Mesenchymal stem cell (in vitro differentiated cells and primary cell): ENCODE data around the gene PFKFB3.

Source experiments
- DNase-seq: peaks from one replicate; pipeline ENCODE4 v3.0.0-alpha.2; 2013
- H2AFZ ChIP-seq: one replicate; pipeline ENCODE4 v1.6.1; 2013; ENCODE audit warnings: low read depth, mild to moderate bottlenecking, control low read depth, inconsistent platforms, low read length, moderate library complexity
- H2AK5ac ChIP-seq: 2 replicates; pipeline ENCODE4 v1.6.1; 2013; ENCODE audit warnings: low read length, moderate library complexity, mild to moderate bottlenecking, inconsistent platforms; ENCODE audit not compliant: severe bottlenecking
- H2BK120ac ChIP-seq: one replicate; pipeline ENCODE4 v1.6.1; 2013; ENCODE audit warnings: low read depth, mild to moderate bottlenecking, inconsistent platforms, low read length, moderate library complexity
- H2BK12ac ChIP-seq, 2 experiments: one replicate each; pipeline ENCODE4 v1.6.1; 2013; ENCODE audit warnings: inconsistent platforms in 2 of 2, low read length in 2 of 2, mild to moderate bottlenecking in 2 of 2, moderate library complexity in 2 of 2, control low read depth in 1 of 2
- H2BK15ac ChIP-seq: one replicate; pipeline ENCODE4 v1.6.1; 2013; ENCODE audit warnings: mild to moderate bottlenecking, low read depth, inconsistent platforms; ENCODE audit not compliant: poor library complexity, severe bottlenecking
- H2BK5ac ChIP-seq: 2 replicates; pipeline ENCODE4 v1.6.1; 2013; ENCODE audit warnings: low read depth, mild to moderate bottlenecking, low read length, control low read depth, inconsistent platforms; ENCODE audit not compliant: poor library complexity, severe bottlenecking
- H3K14ac ChIP-seq, 2 experiments: one replicate each; pipeline ENCODE4 v1.6.1; 2013; ENCODE audit warnings: inconsistent platforms in 2 of 2, low read length in 2 of 2, control low read depth in 1 of 2, mild to moderate bottlenecking in 1 of 2, moderate library complexity in 1 of 2
- H3K18ac ChIP-seq, 2 experiments: one replicate each; pipeline ENCODE4 v1.6.1; 2013; ENCODE audit warnings: inconsistent platforms in 2 of 2, low read length in 2 of 2, control low read depth in 1 of 2, low read depth in 1 of 2, mild to moderate bottlenecking in 1 of 2
- H3K23ac ChIP-seq, 2 experiments: one replicate each; pipeline ENCODE4 v1.6.1; 2013; ENCODE audit warnings: inconsistent platforms in 2 of 2, low read length in 2 of 2, mild to moderate bottlenecking in 2 of 2, moderate library complexity in 2 of 2, control low read depth in 1 of 2
- H3K27ac ChIP-seq: 2 replicates; pipeline ENCODE4 v1.5.1; 2013; ENCODE audit warnings: mild to moderate bottlenecking, moderate library complexity, low read length, control low read depth, inconsistent platforms; ENCODE audit not compliant: poor library complexity, severe bottlenecking
- H3K27me3 ChIP-seq, 2 experiments: 2 replicates each; pipeline versions ENCODE4 v1.6.1 to v1.7.0; 2013; ENCODE audit warnings: low read length in 2 of 2, mild to moderate bottlenecking in 2 of 2, moderate library complexity in 2 of 2, control low read depth in 1 of 2, inconsistent platforms in 1 of 2; ENCODE audit not compliant: control insufficient read depth in 1 of 2, insufficient read depth in 1 of 2
- H3K36me3 ChIP-seq, 2 experiments: 2 replicates each; pipeline versions ENCODE4 v1.6.1 to v1.7.0; 2013; ENCODE audit warnings: low read length in 2 of 2, control low read depth in 1 of 2, inconsistent platforms in 1 of 2, low read depth in 1 of 2, mild to moderate bottlenecking in 1 of 2; ENCODE audit not compliant: insufficient read depth in 2 of 2, control insufficient read depth in 1 of 2
- H3K4ac ChIP-seq, 2 experiments: one replicate each; pipeline ENCODE4 v1.6.1; 2013; ENCODE audit warnings: inconsistent platforms in 2 of 2, low read length in 2 of 2, mild to moderate bottlenecking in 2 of 2, moderate library complexity in 2 of 2, control low read depth in 1 of 2, low read depth in 1 of 2
- H3K4me1 ChIP-seq: 2 replicates; pipeline ENCODE4 v1.6.1; 2013; ENCODE audit warnings: low read depth, low read length, control low read depth; ENCODE audit not compliant: control insufficient read depth, insufficient read depth
- H3K4me2 ChIP-seq: 2 replicates; pipeline ENCODE4 v1.6.1; 2013; ENCODE audit warnings: low read length, mild to moderate bottlenecking, inconsistent platforms; ENCODE audit not compliant: poor library complexity, severe bottlenecking
- H3K4me3 ChIP-seq, 2 experiments: 2 replicates each; pipeline versions ENCODE4 v1.5.1 to v1.7.0; 2013; ENCODE audit warnings: low read length in 2 of 2, mild to moderate bottlenecking in 2 of 2, control low read depth in 1 of 2, low read depth in 1 of 2; ENCODE audit not compliant: insufficient read depth in 1 of 2
- H3K79me1 ChIP-seq: replicated peaks from 2 replicates; pipeline ENCODE4 v1.6.1; 2013; ENCODE audit warnings: mild to moderate bottlenecking, control low read depth, low read length, inconsistent platforms; ENCODE audit not compliant: poor library complexity, severe bottlenecking
- H3K9ac ChIP-seq: 2 replicates; pipeline ENCODE4 v1.7.0; 2013; ENCODE audit warnings: mild to moderate bottlenecking, low read length, moderate library complexity
- H3K9me3 ChIP-seq: 2 replicates; pipeline ENCODE4 v1.7.0; 2013; ENCODE audit warnings: mild to moderate bottlenecking, low read length; ENCODE audit not compliant: control insufficient read depth
- H4K8ac ChIP-seq: one replicate; pipeline ENCODE4 v1.6.1; 2013; ENCODE audit warnings: inconsistent platforms, mild to moderate bottlenecking, low read length, moderate library complexity
- H4K91ac ChIP-seq: one replicate; pipeline ENCODE4 v1.6.1; 2013; ENCODE audit warnings: mild to moderate bottlenecking, low read length, inconsistent platforms
- WGBS: methylation state at CpG from one replicate; pipeline ENCODE4 v1.1.7; 2013; ENCODE audit warnings: mixed read lengths; 5-methylcytosine and 5-hydroxymethylcytosine counted together

The PFKFB3 gene

DNA sequence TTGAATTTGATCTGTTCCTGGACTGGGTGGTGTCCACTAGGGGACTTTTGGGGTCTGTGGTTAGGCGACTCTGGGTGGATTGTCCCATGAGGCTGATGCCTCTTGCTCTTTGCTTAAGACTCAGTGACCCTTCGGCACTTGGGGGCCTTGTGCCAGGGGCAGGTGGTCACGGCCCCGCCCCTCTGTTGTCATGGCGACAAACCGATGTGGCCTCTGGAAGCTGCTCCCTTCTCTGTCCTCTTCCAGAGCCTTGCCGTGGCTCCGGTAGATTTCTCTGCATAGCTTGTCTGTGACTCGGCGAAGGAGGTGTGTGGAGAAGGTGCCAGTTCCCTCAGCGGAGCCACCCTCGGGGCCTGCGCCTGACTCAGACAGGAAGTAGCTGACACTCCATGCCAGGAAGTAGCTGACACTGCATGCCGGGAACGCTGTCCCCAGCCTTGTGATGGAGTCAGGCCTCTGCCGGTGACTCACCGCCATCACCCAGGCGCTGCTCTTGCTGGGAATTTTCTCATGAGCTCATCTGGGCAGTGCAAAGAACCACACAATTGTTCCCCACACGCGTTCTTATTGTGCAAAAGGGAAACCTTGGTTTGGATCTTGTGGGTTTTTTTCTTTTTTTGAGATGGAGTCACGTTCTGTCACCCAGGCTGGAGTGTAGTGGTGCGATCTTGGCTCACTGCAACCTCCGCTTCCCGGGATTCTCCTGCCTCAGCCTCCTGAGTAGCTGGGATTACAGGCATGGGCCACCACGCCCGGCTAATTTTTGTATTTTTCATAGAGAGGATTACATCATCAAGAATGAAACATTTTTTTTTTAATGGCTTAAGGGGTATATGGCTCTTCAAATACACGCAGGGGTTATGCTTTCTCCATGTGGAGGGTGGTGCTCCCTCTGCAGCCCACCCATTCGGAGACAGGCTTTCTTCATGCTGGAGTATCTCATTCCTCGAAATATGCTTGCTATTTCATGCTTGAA is 72.6 kb downstream of the PFKFB3 start:
- no peaks in the 10 kb centered on the region for H3K79me1 ChIP-seq
- peak overlapping the region; percentile 73 for H2BK15ac ChIP-seq
- no peaks in the 10 kb centered on the region for H3K27me3 ChIP-seq
- peak overlapping the region; percentile 51 to 89 for H2BK12ac ChIP-seq
- H2BK120ac ChIP-seq: peak overlapping the region; percentile 94
- H3K4me2 ChIP-seq: peak overlapping the region; percentile 43
- peak overlapping the region; percentile 95 for H4K8ac ChIP-seq
- peak overlapping the region; percentile 71 for H3K9ac ChIP-seq
- DNase-seq: peak; percentile 100
- peaks cover 0 to 2% of the 10 kb centered on the region in 2 experiments for H3K36me3 ChIP-seq
- H3K4me1 ChIP-seq: peaks cover 17% of the 10 kb centered on the region
- WGBS: 35% methylated on average over 29 of the region's 29 CpGs
- H3K18ac ChIP-seq: peak overlapping the region; percentile 86 to 91
- peak overlapping the region in 1 of 2 experiments; percentile 64 for H3K4me3 ChIP-seq
- peak overlapping the region; percentile 71 to 93 for H3K4ac ChIP-seq
- H2BK5ac ChIP-seq: peak overlapping the region; percentile 10
- no peak overlapping the region for H3K23ac ChIP-seq
- H2AK5ac ChIP-seq: peak overlapping the region; percentile 81
- no peaks in the 10 kb centered on the region for H3K9me3 ChIP-seq
- peak overlapping the region; percentile 47 for H2AFZ ChIP-seq
- peak overlapping the region in 1 of 2 experiments; percentile 18 for H3K14ac ChIP-seq
- peak overlapping the region; percentile 98 for H4K91ac ChIP-seq
- H3K27ac ChIP-seq: peak overlapping the region; percentile 93

DNA sequence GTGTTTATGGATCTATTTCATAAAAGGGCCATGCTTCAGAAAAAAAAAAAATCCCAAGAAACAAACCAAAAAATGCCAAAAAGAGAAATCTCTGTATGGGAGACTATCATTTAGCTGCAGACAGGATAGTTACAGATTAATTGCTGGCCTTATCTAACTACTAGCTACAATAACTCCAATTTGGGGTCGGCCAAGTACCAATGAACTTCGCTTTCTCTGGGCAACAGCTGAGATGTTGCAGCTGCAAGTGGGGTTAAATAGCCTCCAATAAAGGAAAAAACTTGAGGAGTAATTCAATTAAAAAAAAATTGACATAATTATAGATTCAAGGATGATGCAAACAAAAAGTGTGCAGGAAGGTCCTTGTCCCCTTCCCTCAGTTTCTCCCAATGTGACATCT is 73.6 kb downstream of the PFKFB3 start:
- H2AK5ac ChIP-seq: peak overlapping the region; percentile 93
- H2BK5ac ChIP-seq: no peak overlapping the region
- H3K9me3 ChIP-seq: no peaks in the 10 kb centered on the region
- no peak overlapping the region for H3K4me2 ChIP-seq
- DNase-seq: no peak
- H4K91ac ChIP-seq: no peak overlapping the region
- H3K79me1 ChIP-seq: no peaks in the 10 kb centered on the region
- peaks cover 19% of the 10 kb centered on the region for H3K4me1 ChIP-seq
- H2AFZ ChIP-seq: no peak overlapping the region
- no peak overlapping the region for H3K18ac ChIP-seq
- no peaks in the 10 kb centered on the region for H3K36me3 ChIP-seq
- H3K14ac ChIP-seq: no peak overlapping the region
- no peak overlapping the region for H3K4ac ChIP-seq
- H2BK120ac ChIP-seq: no peak overlapping the region
- no peak overlapping the region for H4K8ac ChIP-seq
- no peak overlapping the region for H3K23ac ChIP-seq
- H3K27ac ChIP-seq: no peak overlapping the region
- no CpG with 5 or more reads among the region's 2 CpGs for WGBS
- no peak overlapping the region for H2BK15ac ChIP-seq
- peak overlapping the region in 1 of 2 experiments; percentile 59 for H2BK12ac ChIP-seq
- no peak overlapping the region for H3K4me3 ChIP-seq
- H3K27me3 ChIP-seq: no peaks in the 10 kb centered on the region
- no peak overlapping the region for H3K9ac ChIP-seq

DNA sequence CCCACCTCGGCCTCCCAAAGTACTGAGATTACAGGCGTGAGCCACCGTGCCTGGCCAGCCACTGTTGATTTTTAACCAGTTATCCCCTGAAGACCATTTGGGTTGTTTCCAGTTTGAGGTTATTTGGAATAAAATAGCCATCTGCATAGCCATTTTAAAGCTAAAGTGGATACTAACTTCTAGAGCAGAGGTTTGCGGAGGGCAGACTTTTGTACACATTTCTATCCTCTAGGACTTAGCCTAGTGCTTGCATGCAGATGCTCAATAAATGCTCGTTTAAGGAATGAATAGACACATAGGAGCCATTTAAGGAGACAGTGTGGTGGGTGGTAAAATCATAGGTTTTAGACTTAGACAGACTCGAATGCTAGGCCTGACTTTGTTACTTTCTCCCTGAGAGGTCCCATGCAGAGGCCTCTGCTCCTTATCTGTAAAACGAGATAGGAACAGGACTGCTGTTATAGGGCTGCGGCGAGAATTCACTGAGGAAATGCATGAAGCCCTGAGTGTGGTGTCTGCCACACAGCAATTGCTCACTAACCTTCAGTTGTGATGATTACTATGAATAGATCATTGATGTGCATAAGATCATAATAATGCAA is 75.9 kb downstream of the PFKFB3 start:
- H3K4me3 ChIP-seq: no peak overlapping the region
- no peaks in the 10 kb centered on the region for H3K79me1 ChIP-seq
- no peak overlapping the region for H3K14ac ChIP-seq
- H3K9me3 ChIP-seq: no peaks in the 10 kb centered on the region
- H3K36me3 ChIP-seq: no peaks in the 10 kb centered on the region
- peaks cover 19% of the 10 kb centered on the region for H3K4me1 ChIP-seq
- H2BK12ac ChIP-seq: peak overlapping the region in 1 of 2 experiments; percentile 47
- no peak overlapping the region for H2AFZ ChIP-seq
- peak overlapping the region; percentile 95 for H3K27ac ChIP-seq
- H3K18ac ChIP-seq: peak overlapping the region; percentile 18 to 68
- H4K91ac ChIP-seq: no peak overlapping the region
- no peak overlapping the region for H3K9ac ChIP-seq
- H3K4ac ChIP-seq: peak overlapping the region in 1 of 2 experiments; percentile 28
- no peaks in the 10 kb centered on the region for H3K27me3 ChIP-seq
- H2BK120ac ChIP-seq: no peak overlapping the region
- H2BK15ac ChIP-seq: no peak overlapping the region
- DNase-seq: peak; percentile 47
- no peak overlapping the region for H3K4me2 ChIP-seq
- peak overlapping the region; percentile 89 for H2AK5ac ChIP-seq
- no peak overlapping the region for H3K23ac ChIP-seq
- H4K8ac ChIP-seq: no peak overlapping the region
- H2BK5ac ChIP-seq: peak overlapping the region; percentile 10
- WGBS: 50% methylated on average over 9 of the region's 9 CpGs
